HCT116 (cell line): ENCODE results near the gene POLR2A.

Experiments
- EZH2phosphoT487 ChIP-seq: fragments of 200-600 bp; IDR thresholded peaks from 2 replicates; pipeline ENCODE4 v1.6.1; 2018; ENCODE audit warnings: antibody characterized with exemption, borderline replicate concordance
- JUND ChIP-seq: IDR thresholded peaks from 2 replicates; pipeline ENCODE4 v1.6.1; 2012
- POLR2AphosphoS5 ChIP-seq: IDR thresholded peaks from 2 replicates; pipeline ENCODE4 v1.6.1; 2011; ENCODE audit warnings: mild to moderate bottlenecking, low read depth, low read length, moderate library complexity
- TCF7L2 ChIP-seq: IDR thresholded peaks from 2 replicates; pipeline ENCODE4 v1.7.0; 2011; ENCODE audit warnings: borderline replicate concordance, inconsistent platforms; ENCODE audit not compliant: insufficient read depth, insufficient read length; ENCODE audit errors: extremely low read depth
- TF ChIP-seq, protein P1 (sequence below), 3 experiments: fragments of 200-600 bp in 1 of 3; sonication (generic) in 1 of 3; IDR thresholded peaks in 2 of 3; conservative IDR thresholded peaks in 1 of 3; 2 replicates each; pipeline ENCODE4 v1.5.1; 2012 to 2017; ENCODE audit warnings: low read depth in 2 of 3, low read length in 2 of 3, antibody characterized with exemption in 1 of 3, borderline replicate concordance in 1 of 3, control low read depth in 1 of 3, mild to moderate bottlenecking in 1 of 3, mixed read lengths in 1 of 3, mixed run types in 1 of 3, moderate library complexity in 1 of 3; ENCODE audit not compliant: insufficient read depth in 1 of 3

DNA sequence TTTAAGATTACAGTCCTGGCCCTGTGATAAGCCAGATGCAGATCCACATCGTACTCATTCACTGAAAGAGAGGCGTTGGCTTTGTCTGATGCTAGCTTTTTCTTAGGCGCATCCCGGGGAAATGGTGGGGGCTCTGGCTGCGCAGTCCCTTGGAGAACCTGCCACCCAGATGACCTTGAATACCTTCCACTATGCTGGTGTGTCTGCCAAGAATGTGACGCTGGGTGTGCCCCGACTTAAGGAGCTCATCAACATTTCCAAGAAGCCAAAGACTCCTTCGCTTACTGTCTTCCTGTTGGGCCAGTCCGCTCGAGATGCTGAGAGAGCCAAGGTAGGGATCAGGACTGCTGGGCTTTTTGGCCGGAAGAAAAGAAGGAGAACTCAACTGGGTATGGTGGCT is 24.0 kb downstream of the POLR2A start:
- no peak for TF ChIP-seq JUND
- TF ChIP-seq, protein P1, sequence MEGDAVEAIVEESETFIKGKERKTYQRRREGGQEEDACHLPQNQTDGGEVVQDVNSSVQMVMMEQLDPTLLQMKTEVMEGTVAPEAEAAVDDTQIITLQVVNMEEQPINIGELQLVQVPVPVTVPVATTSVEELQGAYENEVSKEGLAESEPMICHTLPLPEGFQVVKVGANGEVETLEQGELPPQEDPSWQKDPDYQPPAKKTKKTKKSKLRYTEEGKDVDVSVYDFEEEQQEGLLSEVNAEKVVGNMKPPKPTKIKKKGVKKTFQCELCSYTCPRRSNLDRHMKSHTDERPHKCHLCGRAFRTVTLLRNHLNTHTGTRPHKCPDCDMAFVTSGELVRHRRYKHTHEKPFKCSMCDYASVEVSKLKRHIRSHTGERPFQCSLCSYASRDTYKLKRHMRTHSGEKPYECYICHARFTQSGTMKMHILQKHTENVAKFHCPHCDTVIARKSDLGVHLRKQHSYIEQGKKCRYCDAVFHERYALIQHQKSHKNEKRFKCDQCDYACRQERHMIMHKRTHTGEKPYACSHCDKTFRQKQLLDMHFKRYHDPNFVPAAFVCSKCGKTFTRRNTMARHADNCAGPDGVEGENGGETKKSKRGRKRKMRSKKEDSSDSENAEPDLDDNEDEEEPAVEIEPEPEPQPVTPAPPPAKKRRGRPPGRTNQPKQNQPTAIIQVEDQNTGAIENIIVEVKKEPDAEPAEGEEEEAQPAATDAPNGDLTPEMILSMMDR (IDR thresholded peaks at IDR 0.05 in 2 of 3, conservative IDR thresholded peaks at IDR 0.05 in 1 of 3; ENCODE audit: borderline replicate concordance in 1 of 3, insufficient read depth in 1 of 3, low read depth in 2 of 3, low read length in 2 of 3), result no peak
- TF ChIP-seq EZH2phosphoT487, result no peak
- no peak for TF ChIP-seq POLR2AphosphoS5
- TF ChIP-seq TCF7L2, result no peak
